Embryonic facial prominence (tissue), 1 donor: ENCODE measurements around the gene LRCH3.

ENCODE experiments used
- DNase-seq: peaks from one replicate; pipeline ENCODE4 v3.0.0-alpha.2; 2016; ENCODE audit errors: extremely low spot score

LRCH3 gene

DNA sequence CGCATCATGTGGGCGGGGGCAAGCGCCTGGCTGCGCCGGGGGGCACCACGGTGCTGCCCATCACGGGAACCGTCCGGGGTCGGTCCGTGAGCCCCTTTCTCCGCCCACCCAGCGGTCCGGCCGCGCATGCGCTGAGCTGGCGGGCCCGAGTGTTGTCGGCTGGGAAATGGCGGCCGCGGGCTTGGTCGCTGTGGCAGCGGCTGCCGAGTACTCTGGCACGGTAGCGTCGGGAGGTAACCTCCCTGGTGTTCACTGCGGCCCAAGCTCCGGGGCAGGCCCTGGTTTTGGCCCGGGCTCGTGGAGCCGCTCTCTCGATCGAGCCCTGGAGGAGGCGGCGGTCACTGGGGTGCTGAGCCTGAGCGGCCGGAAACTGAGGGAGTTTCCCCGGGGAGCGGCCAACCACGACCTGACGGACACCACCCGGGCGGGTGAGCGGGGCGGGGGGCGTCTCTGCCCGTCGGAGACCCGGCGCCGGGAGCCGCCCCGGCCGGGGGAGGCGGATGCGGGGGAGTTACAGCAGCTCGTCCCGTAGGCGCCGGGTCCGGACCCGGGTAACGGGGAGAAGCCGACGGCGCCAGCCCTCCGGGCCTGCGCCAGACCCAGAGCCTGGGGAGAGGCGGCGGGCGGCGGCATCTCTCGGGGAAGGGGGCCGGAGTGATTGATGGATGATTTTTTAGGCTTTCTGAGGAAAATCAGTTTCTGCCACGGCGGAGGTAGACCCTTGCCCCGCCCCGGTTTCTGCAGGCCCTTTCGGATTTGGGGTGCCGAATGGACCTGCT is at the start of gene LRCH3:
Gene LRCH3 (plus strand): TSS at position 142 of the 779 bp plus-strand sequence. CDS start 25 bp downstream, at position 167.
- DNase-seq, result peak; percentile 54

DNA sequence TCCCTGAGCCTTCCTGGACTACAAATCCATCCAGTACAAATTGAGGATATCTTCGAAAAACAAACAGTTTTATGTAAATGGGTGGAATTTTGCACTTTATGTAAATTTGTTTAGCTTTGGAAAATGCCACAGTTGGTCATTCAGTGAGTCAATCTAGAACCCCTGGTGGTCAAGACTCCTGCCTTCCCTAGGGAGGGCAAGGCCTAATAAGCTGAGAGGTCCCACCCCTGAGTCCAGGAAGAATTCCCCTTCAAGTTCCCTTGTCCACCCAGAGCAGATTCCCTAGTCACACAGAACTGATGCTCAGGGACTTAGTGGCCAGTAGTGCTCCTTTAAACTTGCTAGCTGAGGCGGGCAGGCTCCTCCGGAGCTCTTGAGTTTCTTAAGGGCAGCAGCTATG is 48.3 kb upstream of the LRCH3 start:
- no peak for DNase-seq

DNA sequence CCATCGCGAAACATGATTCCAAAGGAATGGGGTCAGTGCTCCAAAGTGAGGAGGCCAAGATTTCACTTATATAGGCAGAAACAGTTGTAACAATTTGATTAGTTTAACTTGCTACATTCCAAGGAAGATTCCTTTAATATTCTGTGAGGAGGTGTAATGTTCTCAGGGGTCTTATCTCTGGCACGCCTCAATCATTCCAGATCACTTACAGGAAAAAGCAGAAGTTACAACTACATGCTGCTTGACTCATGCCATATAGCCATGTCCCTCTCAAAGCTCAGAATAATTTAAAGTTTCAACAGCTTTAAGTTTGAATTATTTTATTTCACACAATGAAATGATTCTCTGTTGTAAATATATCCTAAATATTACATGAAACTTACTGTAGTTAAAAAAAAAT is 44.8 kb upstream of the LRCH3 start:
- no peak for DNase-seq

- no peak for DNase-seq
Measured at GRCh38 chr3:197746801-197747237, 44.2 kb upstream of the LRCH3 start.

GRCh38 chr3:197748597-197749314 is 42.3 kb upstream of the LRCH3 start:
- no peak for DNase-seq

- DNase-seq, result peak; percentile 33
Measured at GRCh38 chr3:197749315-197749600, 41.8 kb upstream of the LRCH3 start.

GRCh38 chr3:197749601-197750395 is 41.3 kb upstream of the LRCH3 start, which contains the start of gene FYTTD1:
FYTTD1 (plus strand) TSS chr3:197749883; CDS start chr3:197749972, 89 bp downstream.
- DNase-seq, result peak; percentile 70

DNA sequence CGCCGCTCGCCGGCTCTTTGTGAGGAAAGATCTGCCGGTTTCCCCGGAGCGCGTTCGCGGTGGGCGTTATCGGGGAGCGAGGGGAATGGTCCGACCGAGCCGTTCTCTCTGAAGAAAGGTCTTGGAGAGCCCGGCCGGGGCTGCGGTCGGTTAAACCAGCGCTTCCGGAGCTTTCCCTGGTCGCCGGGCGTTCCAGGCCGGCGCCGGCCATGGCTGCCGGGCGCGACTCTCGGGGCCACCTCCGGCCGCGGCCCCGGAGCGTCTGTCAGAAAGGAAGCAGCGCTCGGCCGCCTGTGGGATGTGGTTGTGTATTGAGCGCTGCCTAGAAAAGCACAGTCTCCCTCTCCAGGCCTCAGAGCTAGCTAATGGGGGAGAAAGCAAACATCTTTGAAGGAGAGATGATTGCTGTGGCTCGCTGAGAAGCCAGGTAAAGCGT is 40.6 kb upstream of the LRCH3 start:
- peak; percentile 11 for DNase-seq

GRCh38 chr3:197750858-197751737 is 40.0 kb upstream of the LRCH3 start:
- DNase-seq, result no peak

GRCh38 chr3:197752107-197752506 is 38.9 kb upstream of the LRCH3 start:
- no peak for DNase-seq

DNA sequence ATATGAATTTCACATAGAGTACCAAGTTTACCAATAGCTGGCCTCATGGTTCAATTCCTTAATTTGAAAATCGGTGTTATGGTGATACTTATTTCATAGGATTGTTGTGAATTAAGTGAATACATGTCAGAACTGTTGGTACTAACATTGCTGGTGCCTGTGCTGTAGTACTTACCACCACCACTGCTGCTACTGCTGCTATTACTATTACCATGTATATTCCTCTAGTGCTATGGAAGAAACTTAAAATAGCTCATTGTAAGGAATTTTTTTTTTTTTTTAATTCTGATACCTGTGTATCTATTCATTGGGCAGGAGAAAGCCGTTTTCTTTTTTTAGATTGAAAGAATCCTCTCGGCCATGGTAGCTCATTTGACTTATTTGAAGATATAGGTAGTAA is 37.8 kb upstream of the LRCH3 start:
- DNase-seq, result no peak

GRCh38 chr3:197756704-197757103 is 34.4 kb upstream of the LRCH3 start:
- DNase-seq, result no peak

DNA sequence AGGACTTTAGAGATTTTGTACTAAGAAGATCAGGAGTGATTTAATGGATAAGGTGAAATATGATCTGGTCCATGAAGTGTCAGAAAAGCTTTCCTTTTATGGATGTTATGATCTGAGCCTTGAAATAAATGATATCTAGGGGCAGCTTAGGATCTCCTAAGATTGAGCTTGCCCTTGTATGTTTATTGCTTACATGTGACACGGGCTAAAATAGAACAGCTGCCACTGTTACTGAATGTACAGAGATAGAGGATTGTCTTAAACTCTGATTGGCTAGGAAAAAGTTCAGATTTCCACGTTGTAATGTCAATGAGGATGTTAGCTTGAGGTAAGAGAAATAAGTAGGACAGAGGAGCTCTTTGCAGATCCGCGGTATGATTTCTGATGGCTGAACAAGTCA is 32.5 kb upstream of the LRCH3 start:
- DNase-seq, result no peak

DNA sequence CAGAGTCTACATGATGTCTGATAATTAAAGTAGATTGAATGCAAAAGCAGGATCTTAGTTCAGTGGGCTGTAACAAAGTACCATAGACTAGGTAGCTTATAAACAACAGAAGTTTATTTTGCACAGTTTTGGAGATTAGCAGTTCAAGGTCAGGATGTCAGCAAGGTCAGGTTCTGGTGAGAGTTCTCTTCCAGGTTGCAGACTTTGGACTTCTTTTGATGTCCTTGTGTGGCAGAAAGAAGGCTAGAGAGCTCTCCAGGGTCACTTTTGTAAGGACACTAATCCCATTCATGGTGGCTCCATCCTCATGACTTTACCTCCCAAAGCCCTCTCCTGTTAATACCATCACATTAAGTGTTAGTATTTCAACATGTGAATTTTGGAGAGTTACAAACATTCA is 29.3 kb upstream of the LRCH3 start:
- DNase-seq, result no peak

GRCh38 chr3:197775317-197775716 is 15.7 kb upstream of the LRCH3 start:
- no peak for DNase-seq

DNA sequence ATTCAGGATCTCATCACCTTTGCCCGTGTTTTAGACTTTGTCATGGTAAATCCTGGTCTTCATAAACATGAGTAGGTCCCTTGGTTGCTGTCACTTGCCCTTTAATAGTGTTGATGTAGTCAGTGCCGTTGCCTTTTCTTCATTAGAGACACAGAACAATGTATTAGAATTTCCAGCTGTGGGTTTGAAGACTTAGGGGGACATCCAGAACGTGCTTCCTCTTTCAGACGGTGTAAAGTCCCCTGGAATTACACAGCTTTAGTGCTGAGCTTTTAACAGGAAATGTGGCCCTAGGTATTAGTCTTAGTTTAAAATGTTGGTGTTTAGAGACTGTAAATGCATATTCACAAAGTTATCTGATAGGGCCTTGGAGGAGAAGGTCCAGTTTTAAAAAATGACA is 8.8 kb upstream of the LRCH3 start:
- no peak for DNase-seq

- DNase-seq, result no peak
Measured at GRCh38 chr3:197784019-197784585, 7.0 kb upstream of the LRCH3 start.

DNA sequence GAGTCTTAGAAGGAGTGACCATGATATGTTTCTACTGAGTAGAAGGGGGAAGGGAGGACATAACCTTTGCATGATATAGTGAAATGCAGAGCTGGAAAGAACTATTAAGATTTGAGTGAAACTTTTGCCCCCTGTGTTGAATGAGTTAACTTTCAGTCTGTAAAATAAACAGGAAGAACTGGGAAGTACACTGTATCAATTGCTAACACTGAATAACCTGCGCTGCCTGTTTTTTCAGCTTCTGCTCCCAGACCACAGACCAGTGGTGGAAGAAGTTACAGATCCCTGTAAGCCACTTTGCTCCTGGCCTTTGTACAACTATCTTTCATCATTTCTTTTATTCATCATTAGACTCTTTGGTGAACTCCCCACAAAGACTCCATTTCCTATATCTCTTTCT is 3.6 kb upstream of the LRCH3 start:
- no peak for DNase-seq

DNA sequence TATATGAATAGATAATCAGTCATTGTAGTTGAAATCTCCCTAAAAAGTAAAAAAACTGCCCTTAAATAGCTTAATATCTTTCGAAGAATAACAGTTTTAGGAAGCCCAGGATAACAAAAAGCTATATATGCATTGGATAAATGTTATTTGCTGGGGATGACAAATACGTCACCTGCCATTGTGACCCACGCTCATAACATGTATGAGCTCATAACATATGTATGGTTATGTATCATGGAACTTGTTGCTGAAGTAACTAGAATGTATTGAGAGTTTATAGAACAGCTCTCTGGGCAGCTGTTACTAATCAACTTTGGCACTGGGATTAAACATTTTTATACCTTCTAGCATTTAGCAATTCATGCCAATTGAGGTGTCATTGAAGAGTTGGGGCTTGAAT is 1.7 kb upstream of the LRCH3 start:
- no peak for DNase-seq

GRCh38 chr3:197790033-197790432 is 1.0 kb upstream of the LRCH3 start:
- no peak for DNase-seq
